HUES64 (cell line): ENCODE data around the gene CAPN9.

Source experiments
- H3K27ac ChIP-seq: 2 replicates; pipeline ENCODE4 v1.7.0; 2013; ENCODE audit warnings: low read depth, low read length, inconsistent platforms
- H3K27me3 ChIP-seq: 2 replicates; pipeline ENCODE4 v1.6.1; 2013; ENCODE audit warnings: mild to moderate bottlenecking, low read length; ENCODE audit not compliant: insufficient read depth
- H3K36me3 ChIP-seq: 2 replicates; pipeline ENCODE4 v1.6.1; 2013; ENCODE audit warnings: mild to moderate bottlenecking, low read length; ENCODE audit not compliant: insufficient read depth
- H3K4me1 ChIP-seq: 2 replicates; pipeline ENCODE4 v1.6.1; 2013; ENCODE audit warnings: mild to moderate bottlenecking, low read length, moderate library complexity; ENCODE audit not compliant: insufficient read depth
- H3K4me3 ChIP-seq: 2 replicates; pipeline ENCODE4 v1.5.1; 2013; ENCODE audit warnings: mild to moderate bottlenecking, low read length, moderate library complexity
- H3K9ac ChIP-seq: 2 replicates; pipeline ENCODE4 v1.6.1; 2013; ENCODE audit warnings: mild to moderate bottlenecking, low read depth, low read length
- H3K9me3 ChIP-seq: 2 replicates; pipeline ENCODE4 v1.6.1; 2013; ENCODE audit warnings: low read depth, low read length; ENCODE audit not compliant: insufficient read depth
- WGBS: fragments of 150-250, 120-280 bp; methylation state at CpG from one replicate; pipeline ENCODE4 v1.1.7; 2013; ENCODE audit warnings: missing lambda C conversion rate; 5-methylcytosine and 5-hydroxymethylcytosine counted together

Gene CAPN9

GRCh38 chr1:230781131-230781530 lies 33.9 kb downstream of the CAPN9 start:
- no peak overlapping the region for H3K9ac ChIP-seq
- WGBS = 95% methylated on average over 3 of the region's 3 CpGs
- H3K9me3 ChIP-seq = no peaks in the 10 kb centered on the region
- no peak overlapping the region for H3K27ac ChIP-seq
- no peaks in the 10 kb centered on the region for H3K36me3 ChIP-seq
- H3K27me3 ChIP-seq = peaks cover 70% of the 10 kb centered on the region
- no peak overlapping the region for H3K4me3 ChIP-seq
- peaks cover 20% of the 10 kb centered on the region for H3K4me1 ChIP-seq

- Histone ChIP-seq H3K36me3 (no peaks in the 10 kb centered on the region), H3K9me3 (no peaks in the 10 kb centered on the region), H3K9ac (no peak overlapping the region), H3K27me3 (peaks cover 75% of the 10 kb centered on the region), H3K27ac (no peak overlapping the region), H3K4me1 (peaks cover 22% of the 10 kb centered on the region), H3K4me3 (no peak overlapping the region)
- WGBS = 80% methylated on average over 3 of the region's 3 CpGs
Observed at GRCh38 chr1:230781594-230781993, 34.4 kb downstream of the CAPN9 start.

GRCh38 chr1:230784163-230784562 lies 37.0 kb downstream of the CAPN9 start:
- Histone ChIP-seq H3K4me3 (no peak overlapping the region), H3K27ac (no peak overlapping the region), H3K27me3 (peaks cover 88% of the 10 kb centered on the region), H3K36me3 (no peaks in the 10 kb centered on the region), H3K9ac (no peak overlapping the region), H3K9me3 (no peaks in the 10 kb centered on the region), H3K4me1 (peaks cover 22% of the 10 kb centered on the region; the same call in 1 of the 2 replicates)
- WGBS = 26% methylated on average over 2 of the region's 2 CpGs

DNA sequence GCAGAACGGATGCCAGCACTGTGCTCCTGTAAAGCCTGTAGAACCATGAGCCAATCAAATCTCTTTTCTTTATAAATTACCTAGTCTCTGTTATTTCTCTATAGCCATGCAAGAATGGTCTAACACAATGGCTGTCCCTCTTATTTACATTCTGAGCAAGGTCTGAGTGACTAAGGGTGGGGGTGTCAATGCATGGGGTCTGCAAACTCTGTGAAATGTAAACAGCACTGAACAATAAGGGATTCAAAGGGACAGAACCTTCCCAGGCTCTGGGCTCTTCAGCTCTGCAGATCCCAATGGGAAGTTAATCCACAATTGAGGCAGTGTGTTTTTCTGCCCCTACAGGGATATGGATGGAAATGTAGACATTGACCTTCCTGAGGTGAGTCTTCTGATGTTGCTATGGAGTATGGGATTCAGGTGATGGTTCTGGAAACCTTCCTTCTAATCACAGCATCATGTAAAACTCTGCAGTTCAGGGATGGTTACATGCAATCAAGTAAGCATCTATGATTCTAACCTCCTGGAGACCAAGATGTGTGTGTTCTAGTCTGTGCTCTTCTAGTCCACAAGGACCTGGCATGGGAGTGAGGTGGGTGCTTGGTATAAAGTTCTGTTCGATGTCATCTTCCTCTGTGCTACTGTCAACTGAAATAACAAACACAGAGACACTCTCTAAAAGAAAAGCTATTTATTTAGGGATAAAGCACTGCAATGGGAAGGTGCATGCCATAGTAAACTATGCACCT lies 38.6 kb downstream of the CAPN9 start:
- 38% methylated on average over 1 of the region's 2 CpGs for WGBS
- no peak overlapping the region for H3K9ac ChIP-seq
- no peaks in the 10 kb centered on the region for H3K9me3 ChIP-seq
- no peaks in the 10 kb centered on the region for H3K36me3 ChIP-seq
- no peak overlapping the region for H3K4me3 ChIP-seq
- peaks cover 17% of the 10 kb centered on the region; the same call in 1 of the 2 replicates for H3K4me1 ChIP-seq
- peaks cover 94% of the 10 kb centered on the region for H3K27me3 ChIP-seq
- H3K27ac ChIP-seq = no peak overlapping the region

- no peak overlapping the region for H3K27ac ChIP-seq
- H3K9me3 ChIP-seq = no peaks in the 10 kb centered on the region
- no peak overlapping the region for H3K4me3 ChIP-seq
- no peak overlapping the region for H3K9ac ChIP-seq
- peaks cover 17% of the 10 kb centered on the region; the same call in 1 of the 2 replicates for H3K4me1 ChIP-seq
- H3K36me3 ChIP-seq = no peaks in the 10 kb centered on the region
- 89% methylated on average over 2 of the region's 3 CpGs for WGBS
- peaks cover 93% of the 10 kb centered on the region for H3K27me3 ChIP-seq
Observed at GRCh38 chr1:230786385-230786753, 39.2 kb downstream of the CAPN9 start.

- Histone ChIP-seq H3K9ac (no peak overlapping the region), H3K27me3 (peaks cover 92% of the 10 kb centered on the region), H3K27ac (no peak overlapping the region), H3K4me3 (no peak overlapping the region), H3K36me3 (no peaks in the 10 kb centered on the region), H3K4me1 (peaks cover 17% of the 10 kb centered on the region; the same call in 1 of the 2 replicates), H3K9me3 (no peaks in the 10 kb centered on the region)
- WGBS = 82% methylated on average over 7 of the region's 7 CpGs
Observed at GRCh38 chr1:230787471-230787870, 40.3 kb downstream of the CAPN9 start.

GRCh38 chr1:230788561-230789275 lies 41.5 kb downstream of the CAPN9 start:
- Histone ChIP-seq H3K4me1 (peaks cover 15% of the 10 kb centered on the region; the same call in 1 of the 2 replicates), H3K36me3 (no peaks in the 10 kb centered on the region), H3K4me3 (no peak overlapping the region), H3K9ac (no peak overlapping the region), H3K9me3 (no peaks in the 10 kb centered on the region), H3K27ac (no peak overlapping the region), H3K27me3 (peaks cover 79% of the 10 kb centered on the region)
- WGBS = 90% methylated on average over 10 of the region's 10 CpGs

DNA sequence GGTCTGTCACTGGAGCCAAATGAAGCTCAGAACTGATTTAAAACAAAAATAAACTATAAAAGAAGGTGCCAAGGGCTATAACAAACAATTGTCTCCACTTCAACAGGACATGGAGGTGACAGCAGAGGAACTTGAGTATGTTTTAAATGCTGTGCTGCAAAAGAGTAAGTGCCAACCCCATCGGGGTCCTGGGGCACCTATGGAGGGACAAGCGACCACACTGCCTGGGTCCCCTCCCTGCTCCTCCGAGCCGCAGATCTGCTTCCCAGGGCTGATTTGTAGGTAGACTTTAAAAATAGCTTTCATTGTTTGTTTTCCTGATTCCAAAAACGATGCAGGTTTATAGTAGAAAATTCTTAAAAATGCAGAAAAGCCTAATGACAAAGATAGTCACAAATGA lies 42.8 kb downstream of the CAPN9 start:
- WGBS = 97% methylated on average over 4 of the region's 5 CpGs
- Histone ChIP-seq H3K27ac (no peak overlapping the region), H3K36me3 (no peaks in the 10 kb centered on the region), H3K4me1 (peaks cover 12% of the 10 kb centered on the region; the same call in 1 of the 2 replicates), H3K9ac (no peak overlapping the region), H3K9me3 (no peaks in the 10 kb centered on the region), H3K27me3 (peaks cover 68% of the 10 kb centered on the region), H3K4me3 (no peak overlapping the region)

DNA sequence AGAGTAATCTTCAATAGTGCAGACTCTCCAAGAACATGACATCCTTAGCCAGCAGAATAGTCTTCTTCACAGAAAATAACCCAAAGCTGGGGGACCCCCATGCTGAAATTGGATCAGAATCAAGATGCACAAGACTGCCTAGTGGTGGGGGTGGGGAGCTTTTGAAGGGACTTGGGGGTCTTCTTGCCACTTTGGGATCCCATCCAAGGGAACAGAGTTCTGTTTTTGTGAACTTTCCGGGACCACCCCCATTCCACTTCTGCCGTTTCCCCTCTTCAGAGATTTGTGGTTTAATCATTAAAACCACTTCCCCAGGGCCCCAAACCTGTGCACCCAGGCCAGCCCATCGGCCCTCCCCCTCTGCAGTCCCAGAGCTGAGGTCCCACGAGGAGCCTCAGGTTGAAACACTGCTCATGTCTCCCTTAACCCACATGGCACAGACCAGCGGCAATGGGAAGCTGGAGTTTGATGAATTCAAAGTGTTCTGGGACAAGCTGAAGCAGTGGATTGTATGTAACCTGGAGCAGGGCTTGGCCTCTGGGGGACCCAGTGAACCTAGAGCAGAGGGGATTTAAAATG lies 44.9 kb downstream of the CAPN9 start:
- H3K36me3 ChIP-seq = no peaks in the 10 kb centered on the region
- no peaks in the 10 kb centered on the region for H3K4me1 ChIP-seq
- no peak overlapping the region for H3K9ac ChIP-seq
- H3K4me3 ChIP-seq = no peak overlapping the region
- WGBS = 92% methylated on average over 5 of the region's 5 CpGs
- no peaks in the 10 kb centered on the region for H3K9me3 ChIP-seq
- H3K27me3 ChIP-seq = peaks cover 55% of the 10 kb centered on the region
- H3K27ac ChIP-seq = no peak overlapping the region

- Histone ChIP-seq H3K4me3 (no peak overlapping the region), H3K4me1 (no peaks in the 10 kb centered on the region), H3K9me3 (no peaks in the 10 kb centered on the region), H3K27ac (no peak overlapping the region), H3K27me3 (peaks cover 54% of the 10 kb centered on the region), H3K36me3 (no peaks in the 10 kb centered on the region), H3K9ac (no peak overlapping the region)
- WGBS = 91% methylated on average over 13 of the region's 13 CpGs
Observed at GRCh38 chr1:230792691-230793462, 45.7 kb downstream of the CAPN9 start.

GRCh38 chr1:230793463-230793745 lies 46.2 kb downstream of the CAPN9 start:
- Histone ChIP-seq H3K4me3 (no peak overlapping the region), H3K9ac (no peak overlapping the region), H3K36me3 (no peaks in the 10 kb centered on the region), H3K27ac (no peak overlapping the region), H3K27me3 (peaks cover 49% of the 10 kb centered on the region), H3K4me1 (no peaks in the 10 kb centered on the region), H3K9me3 (no peaks in the 10 kb centered on the region)
- WGBS = 95% methylated on average over 9 of the region's 9 CpGs
